CD8-positive, alpha-beta memory T cell (primary cell): ENCODE data around the gene CES4A. TPM values are rescaled to one million over a fixed set of nuclear protein-coding genes. Genes with fewer than 3 reads are reported as not detected.

ENCODE experiments used
- CTCF ChIA-PET: fragments of 350-600 bp; sonication (Branson Sonifier 250); formaldehyde crosslinking; loops from one replicate; lab custom pipeline; 2021; ENCODE audit warnings: antibody characterized with exemption; lab: Charles Lee
- POLR2A ChIA-PET: fragments of 350-600 bp; sonication (Branson Sonifier 250); formaldehyde crosslinking; loops from one replicate; lab custom pipeline; 2021; ENCODE audit warnings: antibody characterized with exemption; lab: Charles Lee
- DNase-seq, 5 donors: peaks; one replicate each; pipeline versions ENCODE4 v3.0.0 to v3.0.0-alpha.2; 2020 to 2022; ENCODE audit warnings: mixed read lengths in 1 of 5
- H3K27ac ChIP-seq: one replicate; pipeline ENCODE4 v1.7.0; 2013; ENCODE audit warnings: low read depth, mild to moderate bottlenecking, low read length, moderate library complexity
- H3K27me3 ChIP-seq: 2 replicates; pipeline ENCODE4 v1.7.0; 2013; ENCODE audit warnings: low read length, mild to moderate bottlenecking; ENCODE audit not compliant: insufficient read depth, poor library complexity, severe bottlenecking
- H3K36me3 ChIP-seq: 2 replicates; pipeline ENCODE4 v1.7.0; 2013; ENCODE audit warnings: mild to moderate bottlenecking, low read length, moderate library complexity; ENCODE audit not compliant: insufficient read depth
- H3K4me1 ChIP-seq: 2 replicates; pipeline ENCODE4 v1.7.0; 2013; ENCODE audit warnings: mild to moderate bottlenecking, low read length, moderate library complexity; ENCODE audit not compliant: insufficient read depth
- H3K4me3 ChIP-seq: 2 replicates; pipeline ENCODE4 v1.7.0; 2013; ENCODE audit warnings: mild to moderate bottlenecking, low read length
- H3K9me3 ChIP-seq: 2 replicates; pipeline ENCODE4 v1.7.0; 2013; ENCODE audit warnings: mild to moderate bottlenecking, low read length
- H3K27ac Mint-ChIP-seq, 8 donors: one replicate each; pipeline ENCODE4 v1.8.0; 2020 to 2021; ENCODE audit warnings: mixed read lengths in 8 of 8, mild to moderate bottlenecking in 6 of 8, inconsistent platforms in 3 of 8, moderate library complexity in 3 of 8
- H3K27me3 Mint-ChIP-seq, 2 donors: one replicate each; pipeline ENCODE4 v1.8.0; 2020 to 2021; ENCODE audit warnings: mixed read lengths in 2 of 2, mild to moderate bottlenecking in 1 of 2, moderate library complexity in 1 of 2
- H3K36me3 Mint-ChIP-seq, 3 donors: one replicate each; pipeline ENCODE4 v1.8.0; 2020 to 2021; ENCODE audit warnings: mixed read lengths in 3 of 3, inconsistent platforms in 1 of 3, mild to moderate bottlenecking in 1 of 3
- H3K4me1 Mint-ChIP-seq, 3 donors: one replicate each; pipeline ENCODE4 v1.8.0; 2020 to 2021; ENCODE audit warnings: mixed read lengths in 3 of 3, inconsistent platforms in 1 of 3, mild to moderate bottlenecking in 1 of 3
- H3K4me3 Mint-ChIP-seq, 7 donors: one replicate each; pipeline ENCODE4 v1.8.0; 2020 to 2021; ENCODE audit warnings: mixed read lengths in 7 of 7, mild to moderate bottlenecking in 6 of 7, moderate library complexity in 4 of 7, inconsistent platforms in 2 of 7
- H3K9me3 Mint-ChIP-seq, 5 donors: one replicate each; pipeline ENCODE4 v1.8.0; 2020 to 2022; ENCODE audit warnings: mixed read lengths in 5 of 5, mild to moderate bottlenecking in 3 of 5, moderate library complexity in 2 of 5, inconsistent platforms in 1 of 5
- polyA plus RNA-seq: library from polyadenylated mRNA; unstranded; fragments of 300-500 nt; fragmentation: Illumina TruSeq; gene quantifications from one replicate; pipeline ENCODE4 v1.2.3, GENCODE V29; 2021
- total RNA-seq, 2 experiments: library from RNA; stranded (reverse); gene quantifications; one replicate each; pipeline ENCODE4 v1.2.3, GENCODE V29; 2021

Gene CES4A
- total and polyA plus RNA-seq, 3 experiments from 2014 or later: 1.7 to 5.1 (median 4.2) TPM

DNA sequence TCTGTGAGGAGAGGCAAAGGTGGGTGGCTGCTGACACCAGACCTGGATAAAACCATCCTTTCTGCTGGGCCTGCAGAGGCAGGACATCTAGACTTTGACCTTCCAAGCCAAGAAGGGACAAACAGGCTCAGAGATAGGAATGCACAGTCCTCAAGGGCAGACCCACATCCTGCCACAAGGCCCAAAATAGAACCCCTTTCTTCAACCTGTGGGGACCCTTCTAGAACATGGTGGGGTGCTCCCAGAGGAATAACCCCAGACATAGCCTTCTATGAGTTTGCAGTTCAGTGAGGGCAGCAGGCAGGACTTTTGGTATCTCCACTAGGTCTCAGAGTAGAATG, 36.8 kb downstream of the CES4A start:
- H3K36me3 ChIP-seq: no peaks in the 10 kb centered on the region
- no peak overlapping the region for H3K4me3 ChIP-seq
- no peak overlapping the region for H3K27ac ChIP-seq
- POLR2A ChIA-PET: interaction anchor here (1.5 kb wide), 1 partner anchor 11 kb away, joined by 3 read pairs; no protein-coding TSS in a partner anchor
- peaks cover 11 to 13% (median 13%) of the 10 kb centered on the region in 3 donors for H3K4me1 Mint-ChIP-seq
- no peaks in the 10 kb centered on the region for H3K27me3 Mint-ChIP-seq
- peaks cover 14% of the 10 kb centered on the region for H3K4me1 ChIP-seq
- peaks cover 0 to 4% (median 0%) of the 10 kb centered on the region in 3 donors for H3K36me3 Mint-ChIP-seq
- no peak for DNase-seq
- no peaks in the 10 kb centered on the region for H3K27me3 ChIP-seq
- CTCF ChIA-PET: interaction anchor here (2.8 kb wide), 1 partner anchor 130 kb away, joined by 11 read pairs; no protein-coding TSS in a partner anchor
- H3K9me3 Mint-ChIP-seq: no peaks in the 10 kb centered on the region
- peak overlapping the region in 2 of 8 donors; percentile 27 to 43 for H3K27ac Mint-ChIP-seq
- no peaks in the 10 kb centered on the region for H3K9me3 ChIP-seq
- no peak overlapping the region for H3K4me3 Mint-ChIP-seq

DNA sequence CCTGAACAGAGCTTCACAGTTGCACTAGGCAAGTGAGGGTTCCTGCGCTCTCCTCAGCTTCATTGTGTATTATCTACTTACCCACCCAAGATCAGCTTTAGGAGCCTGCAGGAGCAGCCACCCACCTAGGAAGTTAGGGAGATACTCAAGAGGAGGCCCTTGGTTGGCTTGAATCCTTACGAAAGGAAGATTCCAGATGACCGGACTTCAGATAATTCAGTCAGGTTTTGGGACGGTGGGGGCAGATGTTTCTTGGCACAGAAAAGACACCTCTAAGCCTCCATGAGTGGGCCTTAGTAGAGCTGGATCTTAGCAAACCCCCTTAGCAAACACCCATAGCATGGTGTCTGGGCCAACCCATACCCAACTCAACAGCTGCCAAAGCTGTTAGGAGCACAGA, 38.2 kb downstream of the CES4A start:
- H3K4me3 Mint-ChIP-seq: peak overlapping the region in 2 of 7 donors; percentile 8 to 27
- H3K4me1 Mint-ChIP-seq: peaks cover 22 to 27% (median 25%) of the 10 kb centered on the region in 3 donors
- no peaks in the 10 kb centered on the region for H3K27me3 Mint-ChIP-seq
- Histone ChIP-seq H3K4me3 (no peak overlapping the region), H3K4me1 (peaks cover 28% of the 10 kb centered on the region), H3K27ac (no peak overlapping the region), H3K36me3 (no peaks in the 10 kb centered on the region), H3K9me3 (no peaks in the 10 kb centered on the region), H3K27me3 (no peaks in the 10 kb centered on the region)
- CTCF ChIA-PET: interaction anchor here (0.7 to 6.3 kb wide), 6 partner anchors 8 to 129 kb away, joined by 3 to 37 read pairs (median 3); no protein-coding TSS in a partner anchor
- DNase-seq: no peak
- H3K9me3 Mint-ChIP-seq: no peaks in the 10 kb centered on the region
- peak overlapping the region in 1 of 8 donors; percentile 29 for H3K27ac Mint-ChIP-seq
- H3K36me3 Mint-ChIP-seq: peaks cover 0 to 11% (median 0%) of the 10 kb centered on the region in 3 donors
- POLR2A ChIA-PET: interaction anchor here (1.5 kb wide), 1 partner anchor 12 kb away, joined by 3 read pairs; no protein-coding TSS in a partner anchor

DNA sequence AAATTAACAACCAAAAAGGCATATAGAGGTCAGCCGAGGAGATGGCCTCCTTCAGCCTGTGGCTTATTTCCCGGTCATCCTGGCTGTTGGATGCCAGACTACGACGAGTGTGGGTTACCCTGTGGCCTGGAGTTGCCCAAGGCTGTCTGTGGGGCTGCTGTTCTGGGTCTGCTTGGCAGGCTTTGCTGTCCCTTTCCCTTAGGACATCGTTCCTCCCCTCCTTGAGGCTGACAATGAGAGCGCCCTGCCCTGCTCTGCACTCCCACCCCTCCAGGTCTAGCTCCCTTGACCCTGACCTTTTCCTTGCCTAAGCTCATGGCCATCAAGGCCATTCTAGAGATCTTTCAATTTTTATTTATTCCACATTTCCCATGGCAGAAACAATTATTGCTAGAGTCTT, 38.7 kb downstream of the CES4A start:
- no peaks in the 10 kb centered on the region for H3K36me3 ChIP-seq
- Mint-ChIP-seq H3K4me3 (peak overlapping the region in 5 of 7 donors; percentile 5 to 70 (median 50)), H3K4me1 (peaks cover 27 to 32% (median 29%) of the 10 kb centered on the region in 3 donors), H3K9me3 (no peaks in the 10 kb centered on the region), H3K36me3 (peaks cover 0 to 15% (median 0%) of the 10 kb centered on the region in 3 donors), H3K27me3 (no peaks in the 10 kb centered on the region), H3K27ac (peak overlapping the region in 6 of 8 donors; percentile 23 to 88 (median 56))
- no peak for DNase-seq
- H3K27me3 ChIP-seq: no peaks in the 10 kb centered on the region
- no peak overlapping the region for H3K27ac ChIP-seq
- peaks cover 32% of the 10 kb centered on the region for H3K4me1 ChIP-seq
- H3K9me3 ChIP-seq: no peaks in the 10 kb centered on the region
- ChIA-PET POLR2A (interaction anchor here (2.0 kb wide), 1 partner anchor 13 kb away, joined by 9 read pairs; no protein-coding TSS in a partner anchor), CTCF (interaction anchor here (0.7 to 6.3 kb wide), 5 partner anchors 8 to 129 kb away, joined by 3 to 37 read pairs (median 3); no protein-coding TSS in a partner anchor)
- no peak overlapping the region for H3K4me3 ChIP-seq

DNA sequence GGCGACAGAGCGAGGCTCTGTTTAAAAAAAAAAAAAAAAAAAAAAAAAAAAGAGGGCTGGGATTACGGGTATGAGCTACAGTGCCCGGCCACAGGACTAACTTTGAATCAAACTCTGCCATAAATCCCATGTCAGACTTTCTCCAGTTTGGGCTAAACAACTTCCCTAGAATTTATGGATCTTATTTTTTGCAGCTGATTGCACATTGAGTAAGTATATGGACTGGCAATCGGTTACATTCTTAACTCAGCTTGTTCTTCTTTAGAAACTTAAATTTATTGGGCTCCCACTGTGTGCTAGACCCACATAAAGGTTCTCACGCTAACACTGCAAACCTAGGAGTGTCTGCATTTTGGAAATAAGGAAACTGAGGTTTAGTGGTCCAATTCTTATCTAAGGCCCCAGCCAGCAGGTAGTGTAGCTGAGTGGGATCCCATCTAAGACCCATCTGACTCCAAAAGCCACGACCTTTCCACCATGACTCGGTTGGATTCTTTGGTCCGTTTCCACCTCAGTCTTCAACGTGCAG, 39.8 kb downstream of the CES4A start:
- H3K4me3 Mint-ChIP-seq: peak overlapping the region; percentile 82 to 98 (median 89)
- H3K27me3 Mint-ChIP-seq: no peaks in the 10 kb centered on the region
- peaks cover 38 to 44% (median 41%) of the 10 kb centered on the region in 3 donors for H3K4me1 Mint-ChIP-seq
- H3K27me3 ChIP-seq: no peaks in the 10 kb centered on the region
- CTCF ChIA-PET: interaction anchor here (0.8 to 6.3 kb wide), 7 partner anchors 9 to 164 kb away, joined by 3 to 37 read pairs (median 4); no protein-coding TSS in a partner anchor
- no peaks in the 10 kb centered on the region for H3K9me3 Mint-ChIP-seq
- POLR2A ChIA-PET: interaction anchor here (0.6 to 2.8 kb wide), 6 partner anchors 10 to 452 kb away, joined by 3 to 10 read pairs (median 8); partner anchors contain the start of gene TMEM208
- H3K4me3 ChIP-seq: peak overlapping the region; percentile 80
- peak overlapping the region; percentile 94 for H3K27ac ChIP-seq
- peaks cover 39% of the 10 kb centered on the region for H3K4me1 ChIP-seq
- H3K36me3 ChIP-seq: no peaks in the 10 kb centered on the region
- H3K9me3 ChIP-seq: no peaks in the 10 kb centered on the region
- H3K36me3 Mint-ChIP-seq: peaks cover 0 to 24% (median 0%) of the 10 kb centered on the region in 3 donors
- H3K27ac Mint-ChIP-seq: peak overlapping the region; percentile 91 to 99 (median 96)
- DNase-seq: no peak

DNA sequence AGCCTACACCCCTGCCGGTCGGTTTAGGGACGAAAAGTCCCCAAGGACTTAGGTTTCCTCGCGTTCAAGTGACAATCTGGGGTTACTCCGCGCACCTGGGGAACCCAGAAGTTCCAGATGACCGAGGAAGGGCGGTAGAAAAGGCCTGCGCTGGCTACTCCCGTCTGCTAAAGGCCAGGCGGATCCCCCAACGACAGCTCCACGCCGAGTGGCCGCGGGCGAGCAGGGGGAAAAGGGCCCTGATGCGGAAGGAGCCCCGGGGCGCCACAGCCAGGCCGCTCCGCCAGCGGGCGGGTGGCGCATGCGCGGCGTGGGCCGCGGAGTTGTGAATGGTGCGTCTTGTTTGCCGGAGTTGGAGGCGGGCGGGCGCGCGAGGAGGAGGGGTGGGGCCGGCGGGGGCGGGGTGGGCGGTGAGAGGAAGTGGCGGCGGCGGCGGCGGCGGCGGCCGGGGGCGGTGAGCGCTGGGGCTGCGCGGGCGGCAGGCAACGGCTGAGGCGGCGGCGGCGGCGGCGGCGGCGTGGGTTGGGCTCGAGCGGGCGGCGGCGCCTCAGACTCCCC, 40.4 kb downstream of the CES4A start, which contains the start of gene CBFB:
TSS of gene CBFB (plus strand) at position 454 of the 558 bp plus-strand sequence. CDS start 259 bp downstream, outside the sequence.
- ChIA-PET POLR2A (interaction anchor here (0.6 to 2.8 kb wide), 6 partner anchors 11 to 452 kb away, joined by 3 to 10 read pairs (median 8); partner anchors contain the start of gene TMEM208), CTCF (interaction anchor here (0.8 to 6.3 kb wide), 9 partner anchors 9 to 164 kb away, joined by 3 to 37 read pairs (median 4); no protein-coding TSS in a partner anchor)
- peaks cover 38 to 47% (median 44%) of the 10 kb centered on the region in 3 donors for H3K4me1 Mint-ChIP-seq
- H3K4me3 Mint-ChIP-seq: peak within 1 kb of the TSS; percentile 88 to 98 (median 90)
- Histone ChIP-seq H3K27me3 (no peaks in the 10 kb centered on the region), H3K9me3 (no peaks in the 10 kb centered on the region), H3K4me3 (peak within 1 kb of the TSS; percentile 89), H3K36me3 (no peaks in the 10 kb centered on the region), H3K4me1 (peaks cover 39% of the 10 kb centered on the region), H3K27ac (peak within 1 kb of the TSS; percentile 94)
- no peaks in the 10 kb centered on the region for H3K9me3 Mint-ChIP-seq
- H3K27ac Mint-ChIP-seq: peak within 1 kb of the TSS; percentile 91 to 99 (median 96)
- peak; percentile 91 to 97 (median 96) for DNase-seq
- H3K36me3 Mint-ChIP-seq: peaks cover 0 to 24% (median 0%) of the 10 kb centered on the region in 3 donors
- no peaks in the 10 kb centered on the region for H3K27me3 Mint-ChIP-seq

DNA sequence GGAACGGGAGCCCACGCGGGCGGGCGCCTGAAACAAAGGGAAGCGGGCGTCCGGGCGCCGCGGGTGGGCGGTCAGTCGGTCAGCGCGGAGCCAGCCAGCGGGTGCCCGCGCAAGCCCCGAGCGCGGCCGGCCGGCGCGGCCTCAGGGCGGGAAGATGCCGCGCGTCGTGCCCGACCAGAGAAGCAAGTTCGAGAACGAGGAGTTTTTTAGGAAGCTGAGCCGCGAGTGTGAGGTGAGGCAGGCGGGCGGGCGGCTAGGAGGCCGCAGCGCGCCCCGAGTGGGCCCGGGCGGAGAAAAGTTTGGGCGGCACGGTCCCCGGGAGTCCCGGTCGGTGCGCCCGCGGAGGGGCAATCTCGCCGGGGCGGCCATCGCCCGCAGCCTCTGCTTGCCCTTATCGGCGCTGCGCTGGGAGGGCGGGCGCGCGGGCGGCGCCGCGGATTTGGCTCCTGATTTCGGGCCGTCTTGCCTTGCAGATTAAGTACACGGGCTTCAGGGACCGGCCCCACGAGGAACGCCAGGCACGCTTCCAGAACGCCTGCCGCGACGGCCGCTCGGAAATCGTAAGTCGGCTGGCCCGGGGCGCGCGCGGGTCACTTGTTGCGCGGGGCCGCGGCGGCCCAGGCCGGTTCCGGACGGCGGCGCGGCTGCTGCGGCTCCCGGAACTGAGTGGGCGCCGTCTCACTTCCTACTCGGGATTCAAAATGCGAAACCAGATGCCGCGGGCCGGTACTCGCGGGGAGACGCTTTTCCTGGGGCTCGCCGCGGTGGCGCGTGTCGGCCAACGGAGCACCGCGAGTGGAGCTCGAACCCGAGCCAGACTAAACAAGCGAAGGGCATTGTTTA, 41.1 kb downstream of the CES4A start:
- no peaks in the 10 kb centered on the region for H3K9me3 ChIP-seq
- Mint-ChIP-seq H3K9me3 (no peaks in the 10 kb centered on the region), H3K27me3 (no peaks in the 10 kb centered on the region), H3K4me3 (peak overlapping the region; percentile 88 to 98 (median 90)), H3K27ac (peak overlapping the region; percentile 87 to 97 (median 91)), H3K36me3 (peaks cover 0 to 26% (median 1%) of the 10 kb centered on the region in 3 donors), H3K4me1 (peaks cover 42 to 54% (median 49%) of the 10 kb centered on the region in 3 donors)
- CTCF ChIA-PET: interaction anchor here (0.8 to 6.3 kb wide), 10 partner anchors 11 to 134 kb away, joined by 3 to 37 read pairs (median 4); partner anchors contain the start of genes FBXL8 and TRADD
- H3K4me3 ChIP-seq: peak overlapping the region; percentile 89
- peaks cover 44% of the 10 kb centered on the region for H3K4me1 ChIP-seq
- POLR2A ChIA-PET: interaction anchor here (0.6 to 2.8 kb wide), 8 partner anchors 9 to 133 kb away, joined by 3 to 10 read pairs (median 4); no protein-coding TSS in a partner anchor
- peak overlapping the region; percentile 83 for H3K27ac ChIP-seq
- DNase-seq: peak; percentile 52 to 73 (median 67)
- H3K27me3 ChIP-seq: no peaks in the 10 kb centered on the region
- H3K36me3 ChIP-seq: no peaks in the 10 kb centered on the region
